NCI-H128 (cell line): ENCODE results near the gene LARP1.
"Not testable (repeated sequence)": the region's sequence is repeated elsewhere in the genome, so short reads cannot be mapped to it uniquely, and the experiment has no call there.

Experiments used
- DNase-seq: peaks from one replicate; lab custom pipeline; 2025; ENCODE audit not compliant: unreplicated experiment; lab: John Stamatoyannopoulos, UW

Gene LARP1

GRCh38 chr5:154755361-154756008 lies at the start of gene LARP1:
TSS of gene LARP1 (plus strand) at chr5:154755377. CDS start at chr5:154755758, 381 bp downstream.
- DNase-seq = no peak

DNA sequence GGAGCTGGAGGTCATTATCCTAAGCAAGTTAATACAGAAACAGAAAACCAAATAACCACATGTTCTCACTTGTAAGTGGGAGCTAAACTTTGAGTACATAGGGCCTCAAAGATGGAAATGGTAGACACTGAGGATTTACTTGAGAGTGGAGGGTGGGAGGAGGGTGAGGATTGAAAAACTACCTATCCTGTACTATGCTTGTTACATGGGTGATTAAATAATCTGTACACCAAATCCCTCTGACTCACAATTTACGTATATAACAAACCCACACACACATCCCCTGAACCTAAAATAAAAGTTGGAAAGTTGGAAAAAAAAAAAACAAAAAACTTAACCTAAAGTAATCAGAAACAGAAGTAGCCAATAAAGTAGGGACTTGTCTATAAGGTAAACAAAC lies 48.8 kb upstream of the LARP1 start:
- no peak for DNase-seq

GRCh38 chr5:154707641-154708040 lies 47.5 kb upstream of the LARP1 start:
- DNase-seq = no peak

DNA sequence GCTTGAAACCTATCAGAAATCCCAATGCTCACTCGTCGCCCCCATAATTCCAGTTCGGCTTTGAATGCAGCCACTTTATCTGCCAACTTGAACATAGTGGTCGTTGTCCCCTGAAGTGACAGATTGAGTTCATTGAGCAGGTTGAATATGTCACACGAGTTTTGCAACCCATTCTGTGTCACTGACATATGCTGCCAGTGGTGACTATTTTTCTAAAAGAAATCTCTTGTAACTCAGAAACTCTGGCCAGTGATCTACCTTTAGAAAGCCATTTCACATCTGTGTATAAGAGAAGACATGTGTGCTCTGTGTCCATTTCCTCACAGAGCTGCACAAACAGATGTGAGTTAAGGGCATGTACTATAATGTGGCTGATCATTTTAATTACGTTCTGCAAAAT lies 47.0 kb upstream of the LARP1 start:
- no peak for DNase-seq

- DNase-seq = no peak
Observed at GRCh38 chr5:154708846-154709245, 46.3 kb upstream of the LARP1 start.

DNA sequence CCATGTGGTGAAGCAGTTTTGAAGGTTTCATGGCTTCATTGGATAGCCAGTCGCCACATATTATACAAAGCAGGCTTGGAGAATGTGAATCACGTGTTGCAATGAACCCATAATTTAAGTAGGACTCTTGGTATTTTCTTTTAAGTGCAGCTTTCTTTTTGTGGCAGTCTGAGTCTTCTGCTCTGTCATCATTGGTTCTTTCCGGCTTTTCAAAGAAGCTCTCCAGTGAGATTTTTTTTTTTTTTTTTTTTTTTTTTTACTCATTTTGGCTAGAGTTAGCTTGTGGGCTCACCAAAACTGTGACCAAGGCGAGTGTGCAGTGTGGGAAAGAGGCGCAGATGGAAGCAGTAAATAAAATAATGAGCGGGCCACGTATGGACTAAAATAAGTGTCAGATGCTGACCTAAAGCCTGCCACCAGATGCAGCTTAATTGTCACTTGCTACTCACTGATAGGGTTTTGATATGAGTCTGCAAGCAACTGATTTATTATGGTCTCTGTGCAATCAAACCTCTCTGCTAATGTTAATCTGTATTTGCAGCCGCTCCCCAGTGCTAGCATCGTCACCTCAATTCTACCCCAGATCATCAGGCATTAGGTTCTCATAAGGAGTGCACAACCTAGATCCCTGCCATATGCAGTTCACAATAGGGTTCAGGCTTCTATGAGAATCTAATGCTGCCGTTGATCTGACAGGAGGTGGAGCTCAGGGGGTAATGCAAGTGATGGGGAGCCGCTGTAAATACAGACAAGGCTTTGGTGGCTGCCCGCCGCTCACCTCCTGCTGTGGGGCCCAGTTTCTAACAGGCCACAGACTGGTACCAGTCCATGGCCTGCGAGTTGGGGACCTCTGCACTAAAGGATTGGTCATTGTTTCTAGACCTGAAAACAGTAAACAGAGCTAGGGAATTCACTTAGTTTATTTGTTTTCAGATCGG lies 45.5 kb upstream of the LARP1 start:
- DNase-seq = no peak

DNA sequence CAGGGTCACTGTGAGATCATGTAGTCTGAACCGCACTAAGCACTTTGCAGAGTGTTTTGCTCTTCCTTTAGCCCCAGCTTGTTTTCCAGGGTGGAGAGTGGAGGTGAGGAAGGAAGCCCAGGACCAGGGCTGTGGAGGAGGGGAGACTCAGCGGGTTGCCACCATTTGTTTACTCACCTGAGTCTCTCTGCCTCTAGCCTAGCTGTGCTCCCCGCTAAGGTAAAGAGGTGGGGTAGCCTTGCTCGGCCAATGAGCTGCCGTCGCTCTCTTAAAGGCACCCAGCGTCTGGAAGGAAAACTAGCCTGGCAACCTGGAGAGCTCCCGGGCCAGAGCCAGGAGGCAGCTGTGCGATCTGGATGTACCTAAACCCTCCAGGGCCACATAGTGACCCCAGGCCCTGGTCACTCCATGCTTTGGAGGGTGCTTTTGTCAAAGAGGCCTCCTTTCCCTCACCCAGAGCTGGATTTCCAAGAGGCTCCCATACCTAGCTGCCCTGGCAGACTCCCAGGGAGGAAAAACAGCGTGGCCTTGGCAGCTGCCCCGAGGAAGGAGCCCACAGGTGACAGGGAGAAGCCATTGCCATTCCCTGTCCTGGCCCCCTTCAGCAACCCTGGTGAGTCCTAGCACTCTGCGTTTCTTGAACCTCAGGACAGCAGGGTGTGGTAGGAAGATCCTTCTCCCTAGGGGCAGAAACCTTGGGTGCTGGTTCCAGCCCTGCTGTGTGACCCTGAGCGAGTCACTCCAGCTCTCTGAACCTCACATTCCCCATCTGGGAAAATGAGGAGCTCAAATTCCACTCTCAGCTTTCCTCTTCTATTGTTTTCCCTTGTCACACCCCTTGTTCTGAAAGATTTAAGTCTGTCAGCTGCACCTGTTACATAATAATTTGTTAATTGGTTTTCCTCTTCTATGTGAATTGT lies 42.4 kb upstream of the LARP1 start:
- no peak for DNase-seq

GRCh38 chr5:154713615-154714125 lies 41.5 kb upstream of the LARP1 start:
- DNase-seq = no peak

GRCh38 chr5:154714266-154714986 lies 40.8 kb upstream of the LARP1 start:
- no peak for DNase-seq

- no peak for DNase-seq
Observed at GRCh38 chr5:154721481-154722058, 33.6 kb upstream of the LARP1 start.

GRCh38 chr5:154722097-154722496 lies 33.1 kb upstream of the LARP1 start:
- DNase-seq = no peak

GRCh38 chr5:154722936-154723335 lies 32.2 kb upstream of the LARP1 start:
- no peak for DNase-seq

DNA sequence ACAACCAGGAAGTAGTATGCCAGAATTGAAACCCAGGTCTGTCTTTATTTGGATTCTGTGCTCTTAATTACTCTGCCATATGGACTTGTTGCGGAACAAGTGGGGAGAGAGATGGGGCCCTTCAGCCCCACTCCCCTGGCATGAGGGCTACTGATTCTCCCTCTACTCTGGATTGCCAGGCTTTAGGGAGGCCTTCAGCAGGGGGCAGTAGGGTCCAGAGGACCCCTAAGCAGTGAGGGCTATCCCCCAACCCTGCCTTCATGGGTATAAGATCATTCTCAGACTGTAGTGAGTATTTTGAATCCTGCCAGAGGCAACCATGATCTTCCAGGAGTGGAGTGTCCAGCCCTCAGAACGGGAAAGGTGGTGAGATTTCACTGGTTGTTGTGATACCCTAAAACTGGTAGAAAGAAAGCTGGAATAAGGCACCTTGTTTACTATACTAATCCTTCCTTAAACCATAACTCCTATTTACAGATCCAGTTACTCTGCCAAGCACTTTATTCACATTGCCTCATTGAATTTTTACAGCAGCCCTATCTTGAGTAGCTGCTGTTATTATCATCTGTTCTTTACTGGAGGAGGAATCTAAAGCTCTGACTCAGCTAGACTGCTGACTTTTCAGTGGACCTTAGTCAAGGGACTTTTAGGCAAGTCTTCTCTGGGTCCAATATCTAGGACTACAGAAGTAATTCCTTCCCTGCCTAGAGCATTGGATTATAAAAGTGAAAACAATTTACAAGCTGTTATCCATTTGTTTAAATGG lies 31.3 kb upstream of the LARP1 start:
- DNase-seq = no peak

- DNase-seq = no peak
Observed at GRCh38 chr5:154727361-154727760, 27.8 kb upstream of the LARP1 start.

DNA sequence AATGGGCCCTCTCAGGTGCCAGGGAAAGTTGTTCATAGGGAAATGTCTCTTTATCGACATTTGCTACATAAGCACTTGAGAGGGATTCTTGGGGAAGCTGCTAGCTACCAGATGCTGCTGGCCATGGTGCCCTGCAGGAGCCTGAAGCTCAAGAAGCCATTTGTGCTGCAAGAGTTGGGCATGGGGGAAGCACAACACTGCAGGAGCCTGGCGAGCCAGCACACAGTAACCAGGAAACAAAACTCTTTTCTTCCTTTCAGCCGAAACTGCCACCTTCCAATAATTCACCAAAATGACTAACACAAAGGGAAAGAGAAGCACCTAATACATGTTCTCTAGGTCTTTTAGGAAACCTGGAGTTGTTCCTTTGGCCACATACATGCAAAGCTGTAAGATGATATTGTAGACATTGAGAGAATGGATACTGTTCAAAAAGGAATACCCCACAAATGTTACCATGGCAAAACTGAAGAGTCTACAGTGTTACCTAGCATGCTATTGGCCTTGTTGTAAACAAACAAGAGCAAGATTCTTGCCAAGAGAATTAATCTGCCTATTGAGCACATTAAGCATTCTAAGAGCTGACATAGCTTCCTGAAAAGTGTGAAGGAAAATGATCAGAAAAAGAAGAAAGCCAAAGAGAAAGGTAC lies 26.1 kb upstream of the LARP1 start:
- no peak for DNase-seq

GRCh38 chr5:154729613-154730012 lies 25.6 kb upstream of the LARP1 start:
- DNase-seq = no peak

DNA sequence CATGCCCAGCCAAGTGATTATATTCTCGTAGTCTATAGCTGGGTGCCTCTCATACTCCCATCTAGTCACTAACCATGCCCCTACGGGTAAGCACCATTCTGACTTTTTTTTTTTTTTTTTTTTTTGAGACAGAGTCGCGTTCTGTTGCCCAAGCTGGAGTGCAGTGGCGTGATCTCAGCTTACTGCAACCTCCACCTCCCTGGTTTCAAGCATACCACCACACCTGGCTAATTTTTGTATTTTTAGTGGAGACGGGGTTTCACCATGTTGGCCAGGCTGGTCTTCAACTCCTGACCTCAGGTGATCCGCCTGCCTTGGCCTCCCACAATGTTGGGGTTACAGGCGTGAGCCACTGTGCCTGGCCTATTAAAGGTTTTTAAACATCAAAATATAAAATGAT lies 24.4 kb upstream of the LARP1 start:
- DNase-seq = not testable (repeated sequence)

DNA sequence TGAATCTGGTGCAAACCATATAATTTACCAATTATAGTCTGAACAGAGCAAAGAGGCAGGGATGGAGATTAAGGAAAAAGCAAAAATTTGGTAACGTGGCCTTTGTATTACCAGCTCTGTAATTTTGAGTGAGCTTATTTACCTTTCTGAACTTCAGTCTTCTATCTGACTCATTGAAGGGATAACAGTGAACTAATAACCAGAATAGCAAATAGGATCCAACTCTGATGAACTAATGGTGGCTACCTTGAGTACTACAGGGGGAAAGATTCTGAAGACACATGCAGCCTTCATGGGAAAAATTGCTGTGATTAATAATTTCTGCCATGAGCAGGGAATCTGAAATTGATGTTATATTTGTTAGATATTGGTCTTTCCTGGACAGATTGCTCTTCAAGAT lies 23.0 kb upstream of the LARP1 start:
- DNase-seq = no peak
